Effector memory CD4-positive, alpha-beta T cell (primary cell): ENCODE data around the gene GAA.

ENCODE experiments used
- DNase-seq, 3 donors: peaks; one replicate each; pipeline ENCODE4 v3.0.0-alpha.2; 2020
- H3K27ac ChIP-seq: 2 replicates; pipeline ENCODE4 v1.7.0; 2013; ENCODE audit warnings: mild to moderate bottlenecking, low read length, moderate library complexity; ENCODE audit not compliant: insufficient read depth, poor library complexity, severe bottlenecking
- H3K27me3 ChIP-seq: replicated peaks from 2 replicates; pipeline ENCODE4 v1.7.0; 2013; ENCODE audit warnings: mild to moderate bottlenecking, low read length; ENCODE audit not compliant: insufficient read depth, control insufficient read depth, poor library complexity, severe bottlenecking
- H3K36me3 ChIP-seq: 2 replicates; pipeline ENCODE4 v1.7.0; 2013; ENCODE audit warnings: mild to moderate bottlenecking, low read length, moderate library complexity; ENCODE audit not compliant: control insufficient read depth, insufficient read depth
- H3K4me1 ChIP-seq: 2 replicates; pipeline ENCODE4 v1.7.0; 2013; ENCODE audit warnings: low read length, mild to moderate bottlenecking; ENCODE audit not compliant: control insufficient read depth, insufficient read depth, poor library complexity, severe bottlenecking
- H3K4me3 ChIP-seq: 2 replicates; pipeline ENCODE4 v1.7.0; 2013; ENCODE audit warnings: low read length, low read depth, mild to moderate bottlenecking; ENCODE audit not compliant: insufficient read depth, poor library complexity, severe bottlenecking
- H3K9me3 ChIP-seq: 2 replicates; pipeline ENCODE4 v1.7.0; 2013; ENCODE audit warnings: mild to moderate bottlenecking, low read length, moderate library complexity; ENCODE audit not compliant: control insufficient read depth

The GAA gene

GRCh38 chr17:80110447-80110812 is 9.0 kb downstream of the GAA start:
- Histone ChIP-seq H3K27me3 (no peaks in the 10 kb centered on the region), H3K4me1 (no peaks in the 10 kb centered on the region), H3K27ac (no peak overlapping the region), H3K36me3 (no peaks in the 10 kb centered on the region), H3K4me3 (no peak overlapping the region), H3K9me3 (no peaks in the 10 kb centered on the region)
- DNase-seq, result no peak

GRCh38 chr17:80110927-80111701 is 9.7 kb downstream of the GAA start:
- no peak for DNase-seq
- Histone ChIP-seq H3K36me3 (no peaks in the 10 kb centered on the region), H3K4me3 (no peak overlapping the region), H3K4me1 (no peaks in the 10 kb centered on the region), H3K9me3 (no peaks in the 10 kb centered on the region), H3K27ac (no peak overlapping the region), H3K27me3 (no peaks in the 10 kb centered on the region)

- no peak for DNase-seq
- H3K4me3 ChIP-seq, result no peak overlapping the region
These were observed 10.5 kb downstream of the GAA start for GRCh38 chr17:80111702-80112470.

GRCh38 chr17:80112471-80113032 is 11.2 kb downstream of the GAA start:
- no peaks in the 10 kb centered on the region for H3K4me1 ChIP-seq
- H3K27ac ChIP-seq, result no peak overlapping the region
- no peak for DNase-seq
- H3K4me3 ChIP-seq, result no peak overlapping the region
- H3K27me3 ChIP-seq, result no peaks in the 10 kb centered on the region
- no peaks in the 10 kb centered on the region for H3K36me3 ChIP-seq
- no peaks in the 10 kb centered on the region for H3K9me3 ChIP-seq

More at GRCh38 chr17:80111702-80112470, 10.5 kb downstream of the GAA start:
- H3K27me3 ChIP-seq, result no peaks in the 10 kb centered on the region
- no peaks in the 10 kb centered on the region for H3K9me3 ChIP-seq
- no peaks in the 10 kb centered on the region for H3K36me3 ChIP-seq
- H3K4me1 ChIP-seq, result no peaks in the 10 kb centered on the region
- H3K27ac ChIP-seq, result no peak overlapping the region

GRCh38 chr17:80113033-80113484 is 11.7 kb downstream of the GAA start:
- no peak overlapping the region for H3K27ac ChIP-seq
- H3K4me3 ChIP-seq, result no peak overlapping the region
- H3K36me3 ChIP-seq, result no peaks in the 10 kb centered on the region
- no peaks in the 10 kb centered on the region for H3K27me3 ChIP-seq
- H3K4me1 ChIP-seq, result no peaks in the 10 kb centered on the region
- no peak for DNase-seq
- H3K9me3 ChIP-seq, result no peaks in the 10 kb centered on the region

GRCh38 chr17:80114758-80115157 is 13.4 kb downstream of the GAA start:
- Histone ChIP-seq H3K4me3 (no peak overlapping the region), H3K36me3 (no peaks in the 10 kb centered on the region), H3K27ac (no peak overlapping the region), H3K9me3 (no peaks in the 10 kb centered on the region), H3K27me3 (no peaks in the 10 kb centered on the region), H3K4me1 (no peaks in the 10 kb centered on the region)
- DNase-seq, result no peak

GRCh38 chr17:80115159-80115558 is 13.8 kb downstream of the GAA start:
- no peak for DNase-seq
- Histone ChIP-seq H3K27me3 (no peaks in the 10 kb centered on the region), H3K9me3 (no peaks in the 10 kb centered on the region), H3K4me3 (no peak overlapping the region), H3K27ac (no peak overlapping the region), H3K36me3 (no peaks in the 10 kb centered on the region), H3K4me1 (no peaks in the 10 kb centered on the region)

GRCh38 chr17:80116276-80116920 is 15.0 kb downstream of the GAA start:
- Histone ChIP-seq H3K36me3 (no peaks in the 10 kb centered on the region), H3K4me1 (no peaks in the 10 kb centered on the region), H3K27me3 (no peaks in the 10 kb centered on the region), H3K27ac (no peak overlapping the region), H3K4me3 (no peak overlapping the region), H3K9me3 (no peaks in the 10 kb centered on the region)
- no peak for DNase-seq

- Histone ChIP-seq H3K36me3 (no peaks in the 10 kb centered on the region), H3K9me3 (no peaks in the 10 kb centered on the region), H3K4me3 (no peak overlapping the region), H3K4me1 (no peaks in the 10 kb centered on the region), H3K27ac (no peak overlapping the region), H3K27me3 (no peaks in the 10 kb centered on the region)
- DNase-seq, result no peak
These were observed 15.6 kb downstream of the GAA start for GRCh38 chr17:80116921-80117380.
